GM12892 (cell line): ENCODE results near the gene NDRG4.

Source experiments
- POLR2A ChIP-seq: IDR thresholded peaks from 2 replicates; pipeline ENCODE4 v1.6.1; 2011; ENCODE audit warnings: low read depth, low read length, control low read depth
- POLR2AphosphoS5 ChIP-seq: IDR thresholded peaks from 2 replicates; pipeline ENCODE4 v1.6.1; 2011; ENCODE audit warnings: low read depth, low read length, control low read depth

DNA sequence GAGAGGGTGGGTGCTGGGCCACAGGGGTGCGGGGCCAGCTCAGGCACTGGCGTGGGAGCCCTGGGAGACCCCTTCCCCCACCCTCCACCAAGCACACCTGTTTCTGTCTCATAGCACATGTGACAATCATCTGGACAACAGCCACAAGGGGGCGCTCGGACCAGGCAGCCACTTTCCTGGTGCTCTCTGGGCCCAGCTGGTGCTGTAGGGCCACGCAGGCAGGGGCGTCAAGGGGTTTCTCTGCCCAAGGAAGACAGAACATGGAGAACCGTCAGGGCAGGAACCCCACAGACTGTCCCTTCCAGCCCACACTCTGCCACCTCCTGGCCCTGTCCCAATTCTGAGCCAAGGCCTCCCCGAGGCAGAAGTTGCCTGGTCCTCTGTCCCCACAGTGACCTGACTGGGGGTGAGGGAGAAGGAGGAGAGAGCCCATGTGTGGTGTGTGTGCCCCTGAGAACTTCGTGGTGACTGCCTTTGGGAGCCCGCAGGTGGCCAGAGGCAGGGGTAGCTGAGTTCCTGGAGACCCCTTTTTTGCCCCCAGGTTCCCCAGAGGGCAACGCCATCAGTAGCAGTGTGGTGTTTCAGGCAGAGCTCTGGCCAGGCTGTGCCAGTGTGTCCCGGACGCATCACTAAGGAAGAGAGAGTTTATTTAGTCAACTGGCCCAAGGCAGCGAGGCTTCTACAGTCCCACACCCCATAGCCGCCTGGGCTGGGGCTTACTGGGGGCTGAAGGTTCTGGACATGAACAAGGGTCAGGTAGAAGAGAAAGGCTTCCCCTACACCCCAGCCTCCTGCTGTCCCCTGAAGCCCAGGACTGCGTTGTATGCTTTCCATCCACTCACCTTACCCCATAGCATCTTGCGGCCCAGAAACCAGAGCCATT is 12.2 kb downstream of the NDRG4 start:
- TF ChIP-seq POLR2AphosphoS5 (no peak), POLR2A (no peak)
